Activated CD4-positive, alpha-beta T cell treated with anti-CD3 and anti-CD28 coated beads, Interleukin-2, Interleukin-6, amounts not matched to agents 100 ng/mL and 50 ng/mL, durations not matched to agents 16 hours and 8 hours (primary cell): Measurements from ENCODE around the gene SH3BGRL3.
"Not testable (repeated sequence)": the region's sequence is repeated elsewhere in the genome, so short reads cannot be mapped to it uniquely, and the experiment has no call there.

ENCODE experiments used
- DNase-seq: peaks from one replicate; pipeline ENCODE4 v3.0.0-alpha.2; 2020

SH3BGRL3 gene

GRCh38 chr1:26279456-26280332, at the start of gene SH3BGRL3:
SH3BGRL3 (plus strand) TSS chr1:26280086; CDS start chr1:26280156, 70 bp downstream.
- peak; percentile 91 for DNase-seq

GRCh38 chr1:26230682-26231081, 49.2 kb upstream of the SH3BGRL3 start:
- not testable (repeated sequence) for DNase-seq

- peak; percentile 99 for DNase-seq
Observed at GRCh38 chr1:26233903-26234643, 45.8 kb upstream of the SH3BGRL3 start, which contains the start of gene CEP85. CEP85 (plus strand) TSS chr1:26234200; CDS start chr1:26239784, 5,584 bp downstream.

- DNase-seq: peak; percentile 40
Observed at GRCh38 chr1:26234644-26235370, 45.1 kb upstream of the SH3BGRL3 start.

- peak; percentile 33 for DNase-seq
Observed at GRCh38 chr1:26237230-26237966, 42.5 kb upstream of the SH3BGRL3 start.

- no peak for DNase-seq
Observed at GRCh38 chr1:26239936-26240335, 40.0 kb upstream of the SH3BGRL3 start.

- DNase-seq: no peak
Observed at GRCh38 chr1:26252718-26253117, 27.2 kb upstream of the SH3BGRL3 start.

GRCh38 chr1:26254404-26254803, 25.5 kb upstream of the SH3BGRL3 start:
- DNase-seq: no peak

GRCh38 chr1:26257222-26257621, 22.7 kb upstream of the SH3BGRL3 start:
- no peak for DNase-seq

GRCh38 chr1:26259005-26259404, 20.9 kb upstream of the SH3BGRL3 start:
- DNase-seq: no peak

GRCh38 chr1:26259578-26259977, 20.3 kb upstream of the SH3BGRL3 start:
- no peak for DNase-seq

GRCh38 chr1:26263212-26263611, 16.7 kb upstream of the SH3BGRL3 start:
- DNase-seq: no peak

GRCh38 chr1:26265405-26265804, 14.5 kb upstream of the SH3BGRL3 start:
- no peak for DNase-seq

GRCh38 chr1:26268290-26269197, 11.3 kb upstream of the SH3BGRL3 start:
- DNase-seq: no peak

GRCh38 chr1:26269198-26269550, 10.7 kb upstream of the SH3BGRL3 start:
- no peak for DNase-seq

GRCh38 chr1:26274801-26275425, 5.0 kb upstream of the SH3BGRL3 start:
- peak; percentile 40 for DNase-seq

GRCh38 chr1:26275580-26276431, 4.1 kb upstream of the SH3BGRL3 start:
- peak; percentile 91 for DNase-seq

GRCh38 chr1:26276432-26276838, 3.5 kb upstream of the SH3BGRL3 start:
- DNase-seq: no peak

- DNase-seq: no peak
Observed at GRCh38 chr1:26277261-26277661, 2.6 kb upstream of the SH3BGRL3 start.

- no peak for DNase-seq
Observed at GRCh38 chr1:26277719-26278118, 2.2 kb upstream of the SH3BGRL3 start.
